Measurements from ENCODE around the gene PRDX2.

Gene PRDX2

DNA sequence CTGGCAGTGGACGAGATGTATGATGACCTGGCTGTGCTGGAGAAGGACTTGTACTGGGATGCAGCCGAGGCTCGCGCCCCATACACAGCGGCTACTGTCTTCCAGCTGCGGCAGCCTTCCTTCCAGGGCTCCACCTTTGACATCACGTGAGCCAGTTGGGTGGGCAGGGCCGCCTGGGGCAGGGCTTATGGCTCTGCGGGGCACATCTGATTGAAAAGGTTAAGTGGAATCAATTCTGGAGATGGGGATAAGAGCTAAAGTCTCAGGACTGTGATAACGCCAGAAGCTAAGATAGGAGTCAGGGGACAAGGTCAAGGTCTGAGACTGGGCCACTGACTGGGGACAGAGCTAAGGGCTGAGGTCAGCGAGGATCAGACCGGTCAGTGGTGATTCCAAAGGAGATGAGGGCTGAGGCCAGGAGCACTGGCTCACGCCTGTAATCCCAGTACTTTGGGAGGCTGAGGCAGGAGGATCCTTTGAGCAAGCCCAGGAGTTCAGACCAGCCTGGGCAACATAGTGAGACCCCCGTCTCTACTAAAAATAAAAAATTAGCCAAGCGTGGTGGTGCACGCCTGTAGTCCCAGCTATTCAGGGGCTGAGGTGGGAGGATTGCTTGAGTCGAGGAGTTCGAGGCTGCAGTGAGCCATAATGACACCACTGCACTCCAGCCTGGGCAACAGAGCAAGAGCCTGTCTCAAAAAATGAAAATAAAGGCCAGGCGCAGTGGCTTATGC lies 45.3 kb downstream of the PRDX2 start:
- H4K20me1 ChIP-seq (ENCODE audit: control insufficient read depth, insufficient read depth, low read depth, low read length), result no peaks in the 10 kb centered on the region
- no peaks in the 10 kb centered on the region for H3K9me3 ChIP-seq (ENCODE audit: control insufficient read depth, insufficient read depth, low read length)
- H3K4me2 ChIP-seq (ENCODE audit: low read length), result no peak overlapping the region
- peaks cover 15% of the 10 kb centered on the region for H3K27me3 ChIP-seq (ENCODE audit: control insufficient read depth, low read length)
- no peaks in the 10 kb centered on the region for H3K9me2 ChIP-seq (replicated peaks; ENCODE audit: control insufficient read depth, low read length)
- peaks cover 2% of the 10 kb centered on the region; the same call in 1 of the 2 replicates for H3K4me1 ChIP-seq (ENCODE audit: control insufficient read depth, low read length)
- H3K79me2 ChIP-seq (ENCODE audit: control insufficient read depth, low read length), result no peaks in the 10 kb centered on the region
- H3K4me3 ChIP-seq (ENCODE audit: low read length), result no peak overlapping the region
- H3K36me3 ChIP-seq (ENCODE audit: control insufficient read depth, low read length), result no peaks in the 10 kb centered on the region
- no peak overlapping the region for H3K27ac ChIP-seq (ENCODE audit: low read depth, low read length)
- H3F3A ChIP-seq (ENCODE audit: control insufficient read depth, insufficient read depth), result no peaks in the 10 kb centered on the region
- no peak for TF ChIP-seq EZH2phosphoT487 (IDR thresholded peaks at IDR 0.05; ENCODE audit: borderline replicate concordance, low read length)
- TF ChIP-seq, protein P1, sequence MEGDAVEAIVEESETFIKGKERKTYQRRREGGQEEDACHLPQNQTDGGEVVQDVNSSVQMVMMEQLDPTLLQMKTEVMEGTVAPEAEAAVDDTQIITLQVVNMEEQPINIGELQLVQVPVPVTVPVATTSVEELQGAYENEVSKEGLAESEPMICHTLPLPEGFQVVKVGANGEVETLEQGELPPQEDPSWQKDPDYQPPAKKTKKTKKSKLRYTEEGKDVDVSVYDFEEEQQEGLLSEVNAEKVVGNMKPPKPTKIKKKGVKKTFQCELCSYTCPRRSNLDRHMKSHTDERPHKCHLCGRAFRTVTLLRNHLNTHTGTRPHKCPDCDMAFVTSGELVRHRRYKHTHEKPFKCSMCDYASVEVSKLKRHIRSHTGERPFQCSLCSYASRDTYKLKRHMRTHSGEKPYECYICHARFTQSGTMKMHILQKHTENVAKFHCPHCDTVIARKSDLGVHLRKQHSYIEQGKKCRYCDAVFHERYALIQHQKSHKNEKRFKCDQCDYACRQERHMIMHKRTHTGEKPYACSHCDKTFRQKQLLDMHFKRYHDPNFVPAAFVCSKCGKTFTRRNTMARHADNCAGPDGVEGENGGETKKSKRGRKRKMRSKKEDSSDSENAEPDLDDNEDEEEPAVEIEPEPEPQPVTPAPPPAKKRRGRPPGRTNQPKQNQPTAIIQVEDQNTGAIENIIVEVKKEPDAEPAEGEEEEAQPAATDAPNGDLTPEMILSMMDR (IDR thresholded peaks at IDR 0.05; ENCODE audit: low read depth, low read length, poor library complexity, severe bottlenecking), result no peak

DNA sequence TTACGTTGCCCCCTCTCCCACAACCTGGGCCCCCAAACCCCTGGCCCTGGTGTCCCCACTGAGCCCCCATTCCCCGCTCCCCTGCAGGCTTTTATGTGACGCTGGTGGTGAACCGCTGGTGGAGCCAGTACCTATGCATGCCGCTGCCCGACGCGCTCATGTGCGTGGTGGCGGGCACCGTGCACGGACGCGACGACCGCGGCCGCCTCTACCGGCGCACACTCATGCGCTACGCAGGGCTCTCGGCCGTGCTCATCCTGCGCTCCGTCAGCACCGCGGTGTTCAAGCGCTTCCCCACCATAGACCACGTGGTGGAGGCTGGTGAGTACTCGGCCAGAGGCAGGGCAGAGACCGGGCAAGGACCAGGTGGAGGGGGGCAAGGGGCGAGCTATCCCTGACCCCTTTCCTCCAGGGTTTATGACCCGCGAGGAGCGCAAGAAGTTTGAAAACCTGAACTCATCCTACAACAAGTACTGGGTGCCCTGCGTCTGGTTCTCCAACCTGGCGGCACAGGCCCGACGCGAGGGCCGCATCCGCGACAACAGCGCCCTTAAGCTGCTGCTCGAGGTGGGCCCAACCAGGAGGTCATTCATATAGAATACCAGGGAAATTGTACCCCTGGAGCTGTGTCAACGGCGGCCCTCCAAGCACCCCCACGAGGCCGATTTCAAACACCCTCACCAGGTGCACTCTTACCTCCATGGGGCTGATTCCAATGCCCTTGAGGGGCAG lies 47.0 kb downstream of the PRDX2 start:
- Histone ChIP-seq H3K9me3 (ENCODE audit: control insufficient read depth, insufficient read depth, low read length) (no peaks in the 10 kb centered on the region), H3K27ac (ENCODE audit: low read depth, low read length) (no peak overlapping the region), H3K36me3 (ENCODE audit: control insufficient read depth, low read length) (no peaks in the 10 kb centered on the region), H3K27me3 (ENCODE audit: control insufficient read depth, low read length) (peaks cover 29% of the 10 kb centered on the region), H3K4me1 (ENCODE audit: control insufficient read depth, low read length) (peaks cover 10% of the 10 kb centered on the region), H3K79me2 (ENCODE audit: control insufficient read depth, low read length) (no peaks in the 10 kb centered on the region), H3K4me2 (ENCODE audit: low read length) (no peak overlapping the region), H3F3A (ENCODE audit: control insufficient read depth, insufficient read depth) (no peaks in the 10 kb centered on the region), H3K4me3 (ENCODE audit: low read length) (no peak overlapping the region), H3K9me2 (replicated peaks; ENCODE audit: control insufficient read depth, low read length) (no peaks in the 10 kb centered on the region), H4K20me1 (ENCODE audit: control insufficient read depth, insufficient read depth, low read depth, low read length) (no peaks in the 10 kb centered on the region)
- no peak for TF ChIP-seq EZH2phosphoT487 (IDR thresholded peaks at IDR 0.05; ENCODE audit: borderline replicate concordance, low read length)
- TF ChIP-seq, protein P1 (IDR thresholded peaks at IDR 0.05; ENCODE audit: low read depth, low read length, poor library complexity, severe bottlenecking), result no peak

DNA sequence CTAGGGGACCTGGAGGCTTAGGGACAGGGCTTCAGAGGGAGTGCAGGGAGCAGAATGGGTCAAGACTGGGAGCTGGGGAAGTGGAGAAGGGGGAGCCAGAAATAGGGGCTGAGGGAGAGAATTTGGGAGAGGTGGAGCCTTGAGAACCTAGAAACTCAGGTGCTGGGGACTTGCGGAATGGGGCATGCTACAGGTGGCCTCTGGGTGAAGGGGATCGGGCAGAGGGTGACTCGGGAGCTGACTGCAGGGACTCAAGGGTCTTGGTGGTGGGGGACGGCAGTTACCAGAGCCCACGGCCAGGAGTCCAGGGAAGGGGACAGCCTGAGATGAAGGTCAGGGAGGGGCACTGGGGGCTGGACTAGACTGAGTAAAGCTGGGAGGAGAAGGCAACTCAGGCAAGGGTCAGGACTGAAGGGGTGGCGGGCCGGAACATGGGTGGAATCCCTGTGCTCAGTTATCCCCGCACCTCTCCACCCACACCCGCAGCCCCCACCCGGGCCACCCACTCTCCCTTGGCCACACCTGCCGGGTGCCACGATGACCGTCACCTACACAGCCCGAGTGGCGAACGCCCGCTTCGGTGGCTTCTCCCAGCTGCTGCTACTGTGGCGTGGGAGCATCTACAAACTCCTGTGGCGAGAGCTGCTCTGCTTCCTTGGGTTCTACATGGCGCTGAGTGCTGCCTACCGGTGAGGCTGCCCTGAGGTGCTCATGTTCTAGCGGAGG lies 49.4 kb downstream of the PRDX2 start:
- Histone ChIP-seq H3K79me2 (ENCODE audit: control insufficient read depth, low read length) (no peaks in the 10 kb centered on the region), H3K27ac (ENCODE audit: low read depth, low read length) (no peak overlapping the region), H3F3A (ENCODE audit: control insufficient read depth, insufficient read depth) (no peaks in the 10 kb centered on the region), H3K4me2 (ENCODE audit: low read length) (no peak overlapping the region), H3K4me3 (ENCODE audit: low read length) (no peak overlapping the region), H3K4me1 (ENCODE audit: control insufficient read depth, low read length) (peaks cover 10% of the 10 kb centered on the region), H3K36me3 (ENCODE audit: control insufficient read depth, low read length) (peaks cover 10% of the 10 kb centered on the region), H4K20me1 (ENCODE audit: control insufficient read depth, insufficient read depth, low read depth, low read length) (no peaks in the 10 kb centered on the region), H3K9me2 (replicated peaks; ENCODE audit: control insufficient read depth, low read length) (no peaks in the 10 kb centered on the region), H3K9me3 (ENCODE audit: control insufficient read depth, insufficient read depth, low read length) (no peaks in the 10 kb centered on the region), H3K27me3 (ENCODE audit: control insufficient read depth, low read length) (peaks cover 26% of the 10 kb centered on the region)
- TF ChIP-seq EZH2phosphoT487 (IDR thresholded peaks at IDR 0.05; ENCODE audit: borderline replicate concordance, low read length), result no peak
- TF ChIP-seq, protein P1 (IDR thresholded peaks at IDR 0.05; ENCODE audit: low read depth, low read length, poor library complexity, severe bottlenecking), result no peak

Data from DOHH2 (cell line).